ENCODE results near the gene LRRC17. TPM values are rescaled to one million over a fixed set of nuclear protein-coding genes. Genes with fewer than 3 reads are reported as not detected.

The LRRC17 gene
- total and polyA plus RNA-seq, 9 of the 15 experiments (the other 6 are each of a cell fraction or from before 2014, with no cell fraction given) = 0.03 to 0.18 (median 0.12) TPM; not detected in 5

DNA sequence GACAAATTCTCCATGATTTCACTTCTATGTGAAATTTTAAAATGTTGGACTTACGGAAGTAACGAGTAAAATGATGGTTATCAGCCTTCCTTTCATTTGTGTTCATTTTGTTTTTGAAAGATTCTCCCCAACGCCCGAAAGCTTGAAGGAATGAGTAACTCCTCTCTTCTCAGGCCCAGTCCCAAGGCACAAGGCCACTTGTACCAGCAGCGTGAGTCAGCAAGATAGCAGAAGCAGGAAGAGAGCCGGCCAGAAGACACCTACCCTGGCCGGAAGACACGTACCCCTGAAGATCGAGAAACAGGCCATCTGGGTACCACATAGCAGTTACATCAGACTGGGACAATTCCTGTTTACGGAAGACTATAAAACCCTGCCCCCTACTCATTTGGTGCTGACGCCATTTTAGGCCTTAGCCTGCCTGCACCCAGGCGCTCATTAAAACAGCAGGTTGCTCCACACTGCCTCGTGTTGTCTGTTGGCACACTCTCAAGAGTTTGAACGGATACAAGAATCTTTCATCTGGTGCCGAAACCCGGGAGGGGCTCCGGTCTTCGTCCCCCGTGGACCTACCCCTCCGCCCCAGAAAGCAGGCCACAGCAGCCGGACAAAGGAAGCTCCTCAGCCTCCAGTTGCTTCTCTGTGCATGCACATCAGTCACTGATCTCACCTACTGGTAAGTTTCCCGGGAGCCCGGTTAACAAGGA lies 60.4 kb downstream of the LRRC17 start (continued):
- TF ChIP-seq, protein P1, sequence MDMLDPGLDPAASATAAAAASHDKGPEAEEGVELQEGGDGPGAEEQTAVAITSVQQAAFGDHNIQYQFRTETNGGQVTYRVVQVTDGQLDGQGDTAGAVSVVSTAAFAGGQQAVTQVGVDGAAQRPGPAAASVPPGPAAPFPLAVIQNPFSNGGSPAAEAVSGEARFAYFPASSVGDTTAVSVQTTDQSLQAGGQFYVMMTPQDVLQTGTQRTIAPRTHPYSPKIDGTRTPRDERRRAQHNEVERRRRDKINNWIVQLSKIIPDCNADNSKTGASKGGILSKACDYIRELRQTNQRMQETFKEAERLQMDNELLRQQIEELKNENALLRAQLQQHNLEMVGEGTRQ (CRISPR knock-in tag; IDR thresholded peaks at IDR 0.05) = no peak
- no peak for TF ChIP-seq IRF2 (CRISPR knock-in tag; IDR thresholded peaks at IDR 0.05)
- TF ChIP-seq TGIF2 (CRISPR knock-in tag; IDR thresholded peaks at IDR 0.05) = no peak
- no peak for TF ChIP-seq CTCF (IDR thresholded peaks at IDR 0.05 in 2 of 3, conservative IDR thresholded peaks at IDR 0.05 in 1 of 3; ENCODE audit: insufficient read depth in 2 of 3, low read depth in 1 of 3, low read length in 3 of 3)
- TF ChIP-seq, protein P2, sequence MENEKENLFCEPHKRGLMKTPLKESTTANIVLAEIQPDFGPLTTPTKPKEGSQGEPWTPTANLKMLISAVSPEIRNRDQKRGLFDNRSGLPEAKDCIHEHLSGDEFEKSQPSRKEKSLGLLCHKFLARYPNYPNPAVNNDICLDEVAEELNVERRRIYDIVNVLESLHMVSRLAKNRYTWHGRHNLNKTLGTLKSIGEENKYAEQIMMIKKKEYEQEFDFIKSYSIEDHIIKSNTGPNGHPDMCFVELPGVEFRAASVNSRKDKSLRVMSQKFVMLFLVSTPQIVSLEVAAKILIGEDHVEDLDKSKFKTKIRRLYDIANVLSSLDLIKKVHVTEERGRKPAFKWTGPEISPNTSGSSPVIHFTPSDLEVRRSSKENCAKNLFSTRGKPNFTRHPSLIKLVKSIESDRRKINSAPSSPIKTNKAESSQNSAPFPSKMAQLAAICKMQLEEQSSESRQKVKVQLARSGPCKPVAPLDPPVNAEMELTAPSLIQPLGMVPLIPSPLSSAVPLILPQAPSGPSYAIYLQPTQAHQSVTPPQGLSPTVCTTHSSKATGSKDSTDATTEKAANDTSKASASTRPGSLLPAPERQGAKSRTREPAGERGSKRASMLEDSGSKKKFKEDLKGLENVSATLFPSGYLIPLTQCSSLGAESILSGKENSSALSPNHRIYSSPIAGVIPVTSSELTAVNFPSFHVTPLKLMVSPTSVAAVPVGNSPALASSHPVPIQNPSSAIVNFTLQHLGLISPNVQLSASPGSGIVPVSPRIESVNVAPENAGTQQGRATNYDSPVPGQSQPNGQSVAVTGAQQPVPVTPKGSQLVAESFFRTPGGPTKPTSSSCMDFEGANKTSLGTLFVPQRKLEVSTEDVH (IDR thresholded peaks at IDR 0.05; ENCODE audit: low read depth, partially characterized antibody) = peak; percentile 79
- peak; percentile 91 for TF ChIP-seq CEBPG (CRISPR knock-in tag; IDR thresholded peaks at IDR 0.05)
- TF ChIP-seq CEBPG (tag; conservative IDR thresholded peaks at IDR 0.05 in 1 of 2, IDR thresholded peaks at IDR 0.05 in 1 of 2) = peak; percentile 72 to 92
- peak; percentile 92 to 93 for TF ChIP-seq MLLT1 (IDR thresholded peaks at IDR 0.05)
- no peak for TF ChIP-seq ZNF124 (CRISPR knock-in tag; IDR thresholded peaks at IDR 0.05)
- peak; percentile 60; the same call in 1 of the 2 replicates for TF ChIP-seq ZEB2 (IDR thresholded peaks at IDR 0.05)
- TF ChIP-seq ZNF76 (CRISPR knock-in tag; IDR thresholded peaks at IDR 0.05; ENCODE audit: borderline replicate concordance) = no peak
- TF ChIP-seq ZNF668 (CRISPR knock-in tag; IDR thresholded peaks at IDR 0.05) = no peak
- TF ChIP-seq STAG1 (CRISPR knock-in tag; IDR thresholded peaks at IDR 0.05; ENCODE audit: borderline replicate concordance) = no peak
- 0 out of 2 replicates have a peak, but pooled peaks have one; percentile 5 for TF ChIP-seq BHLHE40 (IDR thresholded peaks at IDR 0.05; ENCODE audit: low read length)
- no peak for TF ChIP-seq NR1H2 (CRISPR knock-in tag; IDR thresholded peaks at IDR 0.05)
- no peak for TF ChIP-seq ADNP (tag; IDR thresholded peaks at IDR 0.05)
